Middle frontal gyrus (tissue), 1 donor: Measurements from ENCODE around the gene SLC24A4.

Experiments used
- DNase-seq: peaks from one replicate; pipeline ENCODE4 v3.0.0-alpha.2; 2015; ENCODE audit warnings: low spot score; ENCODE audit errors: extremely low spot score

The SLC24A4 gene

DNA sequence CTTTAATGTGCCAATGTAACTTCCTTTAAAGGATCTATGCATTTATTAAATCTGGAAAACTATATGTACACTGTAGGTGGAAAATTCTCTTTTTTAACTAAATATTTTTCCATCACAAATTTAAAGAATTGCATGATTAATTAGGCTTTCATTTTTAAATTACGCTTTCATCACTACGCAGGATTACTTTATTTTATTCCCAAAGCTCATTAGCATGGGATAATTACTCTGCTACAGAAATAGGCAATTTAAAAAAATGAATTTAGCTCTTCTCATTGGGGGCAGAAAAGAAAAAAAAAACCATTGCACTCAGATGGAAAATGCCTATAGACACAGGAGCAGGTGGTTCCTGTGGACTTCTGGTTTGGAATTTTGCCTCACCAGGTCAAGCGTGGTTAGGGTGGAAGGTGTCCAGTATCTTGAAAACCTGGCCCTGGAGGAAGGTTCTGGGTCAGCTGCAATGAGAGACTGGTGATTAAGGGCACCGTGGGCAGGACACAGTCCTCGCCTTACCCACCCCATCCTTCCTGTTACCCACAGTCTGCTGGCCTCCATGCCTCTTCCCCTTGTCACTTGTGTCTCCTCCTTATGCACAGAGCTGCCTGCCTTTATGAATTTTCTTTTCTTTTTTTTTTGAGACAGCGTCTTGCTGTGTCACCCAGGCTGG lies 173.4 kb downstream of the SLC24A4 start:
- DNase-seq = no peak

- no peak for DNase-seq
Observed at GRCh38 chr14:92497391-92497790, 174.4 kb downstream of the SLC24A4 start.

DNA sequence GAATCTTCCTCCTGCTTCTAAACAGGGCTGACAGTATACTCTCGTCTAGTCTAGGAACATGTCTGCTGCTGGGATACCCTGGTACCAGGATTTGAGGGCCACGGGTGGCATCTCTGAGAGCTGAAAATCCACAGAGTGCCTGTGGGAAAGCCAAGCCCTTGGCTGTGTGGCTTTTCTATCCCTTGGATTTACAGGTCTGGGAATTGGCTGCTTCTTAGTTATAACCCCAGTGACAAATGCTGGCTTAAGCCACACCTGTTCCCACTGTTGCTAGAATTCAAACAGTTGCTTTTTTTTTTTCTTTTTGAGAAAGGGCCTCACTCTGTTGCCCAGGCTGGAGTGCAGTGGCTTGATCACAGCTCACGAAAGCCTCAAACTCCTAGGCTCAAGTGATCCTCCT lies 176.3 kb downstream of the SLC24A4 start:
- DNase-seq = no peak

GRCh38 chr14:92500491-92500941 lies 177.6 kb downstream of the SLC24A4 start:
- no peak for DNase-seq

GRCh38 chr14:92501891-92502351 lies 179.0 kb downstream of the SLC24A4 start:
- no peak for DNase-seq

DNA sequence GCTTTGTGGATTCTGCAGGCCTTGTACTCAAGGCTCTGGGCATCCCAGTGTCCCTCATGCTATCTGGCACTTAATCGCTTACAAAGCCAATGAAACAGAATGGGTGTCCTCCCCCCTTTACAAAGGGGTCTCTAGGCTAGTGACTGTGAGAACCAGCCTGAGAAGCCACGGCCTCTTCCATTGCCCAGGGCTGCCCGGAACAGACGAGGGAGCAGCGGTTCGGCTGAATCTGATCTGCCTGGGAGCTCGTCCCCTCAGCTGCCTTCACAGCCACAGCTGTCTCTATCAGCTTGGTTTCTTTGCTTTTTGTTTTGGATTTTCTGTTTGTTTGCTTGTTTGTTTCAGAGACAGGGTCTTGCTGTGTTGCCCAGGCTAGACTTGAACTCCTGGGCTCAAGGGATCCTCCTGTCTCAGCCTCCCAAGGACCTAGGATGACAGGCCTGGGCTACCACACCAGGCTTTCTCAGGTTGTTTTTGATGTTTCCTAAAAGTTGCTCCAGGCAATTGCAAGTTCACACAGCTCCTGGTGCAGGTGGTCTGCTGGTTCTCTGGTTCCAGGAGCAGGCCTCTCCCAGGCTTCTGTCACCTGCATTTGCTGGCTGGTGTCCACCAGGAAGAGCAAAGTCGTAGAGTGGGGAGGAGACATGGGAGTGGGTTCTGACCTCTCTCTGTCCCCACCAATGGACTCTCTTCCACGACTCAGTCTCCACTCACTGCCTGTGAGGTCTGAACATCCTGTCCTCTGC lies 179.7 kb downstream of the SLC24A4 start:
- DNase-seq = no peak

DNA sequence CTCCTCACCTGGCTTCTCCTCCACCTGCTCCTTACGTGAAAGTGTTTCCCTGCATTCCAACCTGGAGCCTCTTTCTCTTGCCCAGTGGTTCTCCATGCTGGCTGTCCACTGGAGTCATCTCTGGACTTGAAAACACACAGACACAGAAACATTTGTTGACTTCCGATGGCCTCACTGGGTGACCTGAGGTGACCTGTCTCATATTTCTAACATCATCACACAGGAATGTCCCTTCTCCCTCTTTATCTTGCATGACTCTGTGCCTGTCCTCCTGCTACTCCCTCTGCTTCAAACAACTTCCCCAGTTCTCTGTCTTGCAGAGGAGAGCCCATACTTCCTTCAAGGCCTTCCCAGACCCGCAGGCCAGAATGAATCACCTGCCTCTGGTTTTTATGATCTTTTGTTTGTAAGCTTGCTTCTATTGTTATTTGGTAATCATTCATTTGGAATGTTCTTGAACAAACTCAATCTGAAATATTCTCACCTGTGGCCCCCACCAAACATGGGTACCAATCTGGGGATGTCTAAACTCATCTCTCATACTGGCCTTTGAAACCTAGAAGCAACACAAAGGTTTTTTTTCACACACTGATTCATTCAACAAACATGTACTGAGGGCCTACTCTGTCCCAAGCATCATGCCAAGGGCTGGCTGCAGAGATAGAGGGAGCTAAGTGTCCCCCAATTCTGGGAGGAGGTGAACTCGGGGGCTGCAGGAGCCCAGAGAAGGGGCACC lies 181.0 kb downstream of the SLC24A4 start:
- no peak for DNase-seq

GRCh38 chr14:92505826-92506225 lies 182.9 kb downstream of the SLC24A4 start:
- DNase-seq = no peak

DNA sequence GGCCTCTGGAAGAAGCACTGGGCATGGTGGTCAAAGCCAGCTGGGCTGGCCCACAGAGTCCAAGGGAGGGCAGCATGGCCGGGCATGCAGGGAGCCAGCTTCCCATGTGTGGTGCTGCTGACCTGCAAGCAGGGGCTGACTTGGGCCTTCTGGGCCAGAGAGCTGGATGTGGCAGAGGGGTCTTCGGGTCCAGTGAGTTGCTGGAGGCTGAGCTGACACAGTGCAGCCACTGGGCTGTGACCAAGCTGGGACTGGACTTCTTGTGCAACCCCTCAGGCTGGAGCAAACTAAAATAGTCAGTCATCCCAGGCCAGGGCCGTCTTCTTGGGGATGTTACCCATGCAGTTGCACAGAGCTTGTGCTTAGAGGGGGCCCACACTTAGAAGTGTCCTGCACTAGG lies 183.3 kb downstream of the SLC24A4 start:
- DNase-seq = no peak

GRCh38 chr14:92507174-92507768 lies 184.3 kb downstream of the SLC24A4 start:
- DNase-seq = no peak

DNA sequence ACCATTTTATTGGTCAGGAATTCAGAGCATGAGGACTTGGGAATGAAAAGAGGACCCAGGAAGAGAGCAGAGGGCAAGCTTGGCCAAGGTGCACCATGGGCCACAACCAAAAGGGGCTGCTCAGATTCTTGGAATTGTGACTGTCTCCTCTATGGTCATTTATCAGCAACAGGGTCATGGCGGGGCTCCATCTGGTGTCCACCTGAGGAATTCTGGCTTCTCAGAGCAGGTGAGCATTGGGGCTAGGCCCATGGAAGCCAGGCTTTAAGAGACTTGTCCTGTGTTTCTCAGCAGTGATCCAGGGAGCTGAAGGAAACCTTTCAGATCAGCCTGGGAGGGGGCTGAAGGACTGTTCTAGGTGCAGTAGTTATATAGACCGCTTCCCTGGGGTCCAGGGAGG lies 188.0 kb downstream of the SLC24A4 start:
- no peak for DNase-seq

GRCh38 chr14:92511453-92512238 lies 188.7 kb downstream of the SLC24A4 start:
- DNase-seq = no peak

DNA sequence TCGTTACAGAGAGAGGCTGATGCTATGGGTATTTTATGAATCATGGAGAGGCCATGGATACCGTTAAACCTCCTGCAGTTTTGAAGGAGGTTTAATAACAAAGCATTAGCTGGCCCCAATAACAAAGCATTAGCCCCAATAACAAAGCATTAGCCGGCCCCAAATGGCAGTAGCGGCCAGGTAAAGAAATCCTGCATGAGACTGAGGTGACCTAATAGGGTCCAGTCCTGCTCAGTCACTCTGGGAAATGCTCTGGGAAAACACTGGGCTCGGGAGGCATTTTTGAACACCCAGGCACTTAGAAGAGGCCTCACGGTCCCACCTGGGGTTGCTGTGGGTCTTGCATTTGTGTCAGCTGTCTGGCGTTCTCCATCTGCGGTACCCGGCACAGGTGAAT lies 189.8 kb downstream of the SLC24A4 start:
- DNase-seq = no peak

DNA sequence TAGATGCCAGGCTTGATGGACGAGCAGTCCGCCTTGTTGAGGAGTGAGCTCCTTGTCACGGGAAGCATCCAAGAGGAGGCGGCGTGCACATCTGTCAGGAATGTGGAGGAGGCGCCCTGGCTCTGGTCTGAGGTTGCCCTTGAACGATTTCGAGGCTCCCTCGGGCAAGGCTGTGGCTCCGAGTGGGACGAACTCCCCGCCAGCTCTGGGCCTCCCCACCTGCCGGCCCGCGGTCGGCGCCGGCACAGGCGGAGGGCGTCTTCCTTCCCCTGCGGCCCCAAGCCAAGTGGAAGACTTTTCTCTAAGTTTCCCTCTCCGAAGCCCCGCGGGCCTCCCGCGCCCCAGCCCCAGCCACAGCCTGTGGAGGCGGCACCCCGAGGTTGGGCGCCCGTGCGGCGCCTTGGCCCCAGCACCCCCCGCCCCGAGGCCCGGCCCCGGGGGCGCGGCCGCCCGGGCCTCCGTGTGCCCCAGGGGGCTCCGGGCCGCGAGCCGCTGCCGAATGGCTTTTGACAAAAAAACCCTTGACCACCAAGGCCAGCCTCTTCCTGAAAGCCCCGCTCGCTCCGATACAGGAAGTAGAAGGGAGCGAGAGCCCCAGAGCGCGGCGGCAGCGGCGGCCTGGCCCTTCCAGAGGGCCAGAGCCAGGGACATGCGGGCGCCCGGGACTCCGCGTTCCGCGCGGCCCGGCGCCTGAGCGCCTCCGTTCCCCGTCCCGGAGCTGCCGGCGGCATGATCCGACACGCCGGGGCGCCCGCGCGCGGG lies 190.4 kb downstream of the SLC24A4 start, which contains the start of gene RIN3:
RIN3 (plus strand) TSS at position 578 of the 762 bp plus-strand sequence; CDS start at position 730, 152 bp downstream.
- DNase-seq = no peak

DNA sequence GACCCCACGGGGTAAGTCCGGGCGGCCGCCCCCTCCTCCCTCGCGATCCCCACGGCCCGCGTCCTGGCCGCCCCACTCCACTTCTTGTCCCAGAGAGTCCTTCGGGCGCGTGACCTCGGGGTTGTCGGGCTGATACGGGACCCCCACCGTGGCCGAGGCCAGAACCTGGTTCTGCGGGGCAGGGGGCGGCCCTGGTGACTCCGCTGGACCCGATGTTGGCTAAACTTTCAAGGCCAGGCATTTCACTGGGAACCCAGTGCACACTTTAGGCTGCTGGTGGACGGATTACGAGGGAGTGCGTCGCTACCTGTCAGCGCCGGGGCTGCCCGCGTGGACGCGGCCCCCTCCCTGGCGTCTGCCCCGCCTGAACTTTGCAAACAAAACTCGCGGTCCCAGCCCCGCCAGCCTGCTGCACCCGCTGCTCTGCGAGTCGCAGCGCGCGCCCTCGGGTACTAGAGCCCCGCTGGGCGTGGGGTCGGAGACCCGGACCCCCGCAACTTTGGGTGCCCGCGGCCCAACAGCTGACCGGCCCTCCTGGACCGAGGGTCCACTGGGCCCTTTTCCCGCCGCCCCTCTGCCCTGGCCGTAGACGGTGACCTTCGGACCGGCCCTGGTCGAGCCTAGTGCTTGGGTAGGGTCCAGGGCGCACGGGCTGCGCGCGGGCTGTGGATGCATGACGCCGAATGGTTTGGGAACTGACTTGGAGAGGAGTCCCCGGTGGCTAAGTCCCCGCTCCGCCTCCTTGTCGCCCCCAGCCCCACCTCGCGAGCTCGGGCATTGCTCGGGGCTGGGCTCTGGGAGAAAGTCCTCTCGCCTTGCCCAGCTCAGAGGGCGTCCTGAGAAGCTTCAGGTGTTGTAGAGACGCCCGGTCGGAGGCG lies 191.2 kb downstream of the SLC24A4 start:
- DNase-seq = no peak

DNA sequence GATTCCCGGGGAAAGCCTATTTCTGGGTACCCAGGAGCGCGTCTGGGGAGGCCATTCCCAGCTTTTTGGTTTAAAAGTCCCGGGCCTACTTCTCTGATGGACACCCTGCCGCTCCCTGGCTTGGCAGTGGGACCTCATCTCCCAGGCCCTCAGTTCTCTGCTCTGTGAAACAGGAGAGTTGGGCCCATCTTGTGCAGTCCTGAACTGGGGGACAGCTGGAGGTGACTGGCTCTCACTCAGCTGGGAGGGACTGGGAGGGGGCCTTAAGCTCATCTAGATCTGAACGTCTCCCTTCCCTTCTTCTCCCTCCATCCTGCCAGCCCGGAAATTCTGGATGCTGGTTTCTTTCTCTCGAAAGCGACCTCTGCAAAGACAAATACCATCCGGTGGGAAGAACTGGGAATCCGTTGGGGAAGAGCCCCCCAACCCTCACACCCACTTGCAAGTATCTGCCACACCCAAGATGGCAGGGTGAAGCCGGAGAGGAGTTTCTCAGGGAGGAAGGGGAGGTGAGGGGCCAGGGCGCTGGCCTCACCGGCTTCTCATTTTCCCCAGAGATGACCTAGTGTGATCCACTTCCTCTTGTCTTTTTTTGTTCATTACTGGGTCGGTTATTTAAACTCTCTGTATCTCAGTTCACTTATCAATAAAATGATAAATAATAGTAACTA lies 192.0 kb downstream of the SLC24A4 start:
- no peak for DNase-seq

DNA sequence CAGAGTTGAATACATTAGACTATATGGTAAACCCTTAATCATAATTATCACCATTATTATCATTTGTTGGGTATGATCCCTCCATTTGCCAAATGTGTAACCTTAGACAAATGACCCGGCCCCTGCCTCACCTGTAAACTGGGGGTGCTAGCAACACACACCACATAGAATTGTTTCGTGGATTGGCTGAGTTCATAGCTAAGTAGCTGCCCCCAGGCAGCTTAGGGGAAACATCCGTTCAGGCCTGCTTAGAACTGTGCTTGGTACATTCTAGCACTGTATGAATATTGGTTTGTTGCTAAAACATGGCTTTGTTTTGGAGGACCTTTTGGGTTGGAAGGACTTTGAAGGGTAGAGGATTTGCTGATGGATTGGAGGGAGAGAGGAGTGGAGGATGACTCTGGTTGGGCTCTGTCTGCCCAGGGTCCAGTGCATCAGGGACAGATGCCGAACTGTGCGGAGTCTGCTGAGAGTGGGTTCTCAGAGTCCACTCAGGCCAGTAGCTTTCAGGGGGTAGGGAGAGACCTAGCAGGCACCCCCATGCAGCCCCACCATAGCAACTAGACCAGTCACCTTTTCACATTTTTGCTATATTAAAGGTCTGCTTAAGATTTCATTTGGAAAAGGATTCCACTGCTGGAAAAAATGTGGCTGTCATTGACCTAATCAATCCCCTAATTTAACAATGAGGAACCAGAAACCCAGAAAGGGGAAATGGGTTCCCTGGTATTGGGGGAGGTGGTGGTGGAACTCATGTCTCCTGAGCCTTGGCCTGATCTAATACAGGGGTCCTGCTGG lies 192.8 kb downstream of the SLC24A4 start:
- DNase-seq = no peak
